K562 (cell line): ENCODE results near the gene LCN15. TPM values are rescaled to one million over a fixed set of nuclear protein-coding genes. Genes with fewer than 3 reads are reported as not detected.
A peak's percentile ranks its signal among the peaks of the same experiment; 100 is the strongest.
"Not testable (repeated sequence)": the region's sequence is repeated elsewhere in the genome, so short reads cannot be mapped to it uniquely, and the experiment has no call there.

Experiments
- ATAC-seq: fragments of 200-7000 bp; cut with Tn5 transposase; 3 replicates; pipeline ENCODE4 v1.9.1; 2020; ENCODE audit warnings: moderate library complexity
- BruUV-seq: library from RNA; stranded (reverse); fragments of 400-500 nt; replicated peaks from 2 replicates; lab custom pipeline; 2021; lab: Mats Ljungman, UMichigan
- CTCF ChIA-PET: fragments of 300-600 bp; formaldehyde crosslinking; extraction: SDS; loops from one replicate; lab custom pipeline; 2021; ENCODE audit warnings: low intra/inter-chr PET ratio; lab: Yijun Ruan, JAX
- POLR2A ChIA-PET: fragments of 300-600, 350-650 bp; sonication (Branson Sonifier 250); formaldehyde crosslinking; extraction: SDS; loops from one replicate; lab custom pipeline; 2021; ENCODE audit warnings: antibody characterized with exemption, inconsistent platforms; lab: Yijun Ruan, JAX
- DNase-seq, 4 experiments: peaks; one replicate each; pipeline versions ENCODE4 v3.0.0 to v3.0.0-alpha.2; 2011 to 2018; ENCODE audit warnings: low spot score in 3 of 4, mixed read lengths in 3 of 4; ENCODE audit errors: extremely low read depth in 1 of 4
- FAIRE-seq: peaks from 2 replicates; lab custom pipeline; 2011; peaks lifted over from hg19 to GRCh38; lab: Jason Lieb, UNC
- H2AFZ ChIP-seq: 2 replicates; pipeline ENCODE4 v1.6.0; 2011; ENCODE audit warnings: low read depth, low read length, control low read depth, inconsistent platforms
- H3K27ac ChIP-seq: fragments of 200-600 bp; 3 replicates; pipeline ENCODE4 v1.8.0; 2011; ENCODE audit warnings: low read depth, mild to moderate bottlenecking, control low read depth, inconsistent platforms, low read length, moderate library complexity, mixed read lengths; ENCODE audit errors: extremely low read depth
- H3K27me3 ChIP-seq, 2 experiments: fragments of 300-600 bp in 1 of 2; 2 replicates in 1 of 2; 3 replicates in 1 of 2; pipeline versions ENCODE4 v1.6.0 to v1.8.0; 2011; ENCODE audit warnings: inconsistent platforms in 2 of 2, low read length in 2 of 2, mild to moderate bottlenecking in 1 of 2, mixed read lengths in 1 of 2, moderate library complexity in 1 of 2; ENCODE audit not compliant: control insufficient read depth in 2 of 2, insufficient read depth in 2 of 2
- H3K36me3 ChIP-seq: fragments of 300-600 bp; 3 replicates; pipeline ENCODE4 v1.8.0; 2011; ENCODE audit warnings: mild to moderate bottlenecking, low read length, inconsistent platforms; ENCODE audit not compliant: control insufficient read depth, insufficient read depth
- H3K4me1 ChIP-seq, 2 experiments: fragments of 200-600 bp in 1 of 2; replicated peaks in 1 of 2; 2 replicates in 1 of 2; 3 replicates in 1 of 2; pipeline versions ENCODE4 v1.5.1 to v1.8.0; 2011; ENCODE audit warnings: inconsistent platforms in 2 of 2, low read length in 2 of 2, mild to moderate bottlenecking in 1 of 2, mixed read lengths in 1 of 2, moderate library complexity in 1 of 2; ENCODE audit not compliant: control insufficient read depth in 2 of 2, insufficient read depth in 2 of 2
- H3K4me2 ChIP-seq: 2 replicates; pipeline ENCODE4 v1.6.1; 2011; ENCODE audit warnings: low read length, control low read depth, inconsistent platforms, mixed read lengths; ENCODE audit not compliant: insufficient read depth
- H3K4me3 ChIP-seq: fragments of 200-600 bp; sonication (generic), shearing (Covaris generic); 2 replicates; pipeline ENCODE4 v1.5.1; 2016; ENCODE audit warnings: control low read depth, inconsistent platforms
- H3K79me2 ChIP-seq: fragments of 200-600 bp; 3 replicates; pipeline ENCODE4 v1.8.0; 2011; ENCODE audit warnings: low read length, inconsistent platforms; ENCODE audit not compliant: control insufficient read depth, insufficient read depth
- H3K9ac ChIP-seq, 2 experiments: 2 replicates each; pipeline versions ENCODE4 v1.6.0 to v1.6.1; 2011; ENCODE audit warnings: low read depth in 2 of 2, low read length in 2 of 2, control low read depth in 1 of 2, inconsistent platforms in 1 of 2, mild to moderate bottlenecking in 1 of 2, mixed read lengths in 1 of 2; ENCODE audit not compliant: insufficient read depth in 1 of 2
- H3K9me1 ChIP-seq: one replicate; pipeline ENCODE4 v1.6.0; 2011; ENCODE audit warnings: inconsistent platforms, mild to moderate bottlenecking, low read length, moderate library complexity; ENCODE audit not compliant: control insufficient read depth, insufficient read depth
- H3K9me3 ChIP-seq: replicated peaks from 2 replicates; pipeline ENCODE4 v1.5.1; 2011; ENCODE audit warnings: low read depth, low read length, inconsistent platforms; ENCODE audit not compliant: control insufficient read depth, insufficient read depth
- H4K20me1 ChIP-seq: replicated peaks from 2 replicates; pipeline ENCODE4 v1.6.1; 2011; ENCODE audit warnings: low read length, inconsistent platforms, mixed read lengths; ENCODE audit not compliant: control insufficient read depth, insufficient read depth
- ARID1B ChIP-seq: fragments of 450-650 bp; IDR thresholded peaks from 2 replicates; pipeline ENCODE4 v1.6.1; 2016; ENCODE audit warnings: antibody characterized with exemption, mild to moderate bottlenecking, inconsistent platforms
- CREM ChIP-seq: IDR thresholded peaks from 2 replicates; pipeline ENCODE4 v1.6.1; 2014; ENCODE audit warnings: antibody characterized with exemption, low read depth
- CXXC5 ChIP-seq: fragments of 250-450 bp; sonication (Bioruptor Pico); IDR thresholded peaks from 2 replicates; pipeline ENCODE4 v1.8.0; 2022; ENCODE audit warnings: inconsistent platforms, mild to moderate bottlenecking, moderate library complexity
- DPF2 ChIP-seq: fragments of 450-650 bp; IDR thresholded peaks from 2 replicates; pipeline ENCODE4 v1.6.1; 2016
- FOSL1 ChIP-seq: fragments of 200-800 bp; sonication (Bioruptor generic); conservative IDR thresholded peaks from 2 replicates; pipeline ENCODE4 v1.6.1; 2016; ENCODE audit warnings: missing genetic modification characterization, missing compliant biosample characterization
- HMG20A ChIP-seq: fragments of 450-650 bp; formaldehyde crosslinking; conservative IDR thresholded peaks from 2 replicates; pipeline ENCODE4 v1.4.0; 2020; ENCODE audit warnings: mild to moderate bottlenecking, mixed read lengths
- JUND ChIP-seq, 2 experiments: IDR thresholded peaks; 2 replicates in 1 of 2; 3 replicates in 1 of 2; pipeline ENCODE4 v1.6.1; 2011; ENCODE audit warnings: borderline replicate concordance in 2 of 2, low read depth in 2 of 2, low read length in 2 of 2, improper control_type of control experiment in 1 of 2, missing biosample characterization in 1 of 2, missing genetic modification characterization in 1 of 2, missing genetic modification reagents in 1 of 2
- SMARCA4 ChIP-seq: fragments of 450-650 bp; IDR thresholded peaks from 2 replicates; pipeline ENCODE4 v1.6.1; 2016
- TFE3 ChIP-seq: fragments of 450-650 bp; formaldehyde crosslinking; IDR thresholded peaks from 2 replicates; pipeline ENCODE4 v1.4.0; 2020; ENCODE audit warnings: mild to moderate bottlenecking, mixed read lengths
- USF2 ChIP-seq: sonication (generic); formaldehyde crosslinking; IDR thresholded peaks from 2 replicates; pipeline ENCODE4 v1.5.0; 2020; ENCODE audit warnings: missing genetic modification reagents
- ZFX ChIP-seq: sonication (generic); formaldehyde crosslinking; IDR thresholded peaks from 2 replicates; pipeline ENCODE4 v1.8.0; 2022; ENCODE audit warnings: mild to moderate bottlenecking, missing genetic modification reagents, moderate library complexity
- WGBS: fragments of 100-300 bp; shearing (Covaris generic); methylation state at CpG from one replicate; pipeline ENCODE4 v1.1.6; 2016; ENCODE audit warnings: low coverage, mixed read lengths; ENCODE audit not compliant: insufficient coverage; ENCODE audit errors: missing lambda C conversion rate; 5-methylcytosine and 5-hydroxymethylcytosine counted together
- in situ Hi-C: fragments of 300-500 bp; cut with MboI; formaldehyde crosslinking; loops from 4 replicates; pipeline ENCODE4 v1.15.0; 2018; ENCODE audit warnings: inconsistent platforms, mixed read lengths
- intact Hi-C: fragments of 100-400 bp; cut with micrococcal nuclease; formaldehyde crosslinking; loops from 2 replicates; pipeline ENCODE4 v1.14.2; 2022
- polyA plus RNA-seq, 8 experiments: library from polyadenylated mRNA; depleted of rRNA in 4 of 8; stranded (reverse) in 5 of 8; unstranded in 3 of 8; fragments of >200 nt; fragmentation: Nextera tagmentation in 2 of 8; fragmentation: Illumina TruSeq in 1 of 8; extraction: Ambion mirVana in 2 of 8; extraction: Trizol in 1 of 8; gene quantifications; 2 replicates each; pipeline versions ENCODE4 v1.2.1 to v1.2.3, GENCODE V29; 2011 to 2014; ENCODE audit warnings: inconsistent platforms in 1 of 8, missing spikeins in 1 of 8
- total RNA-seq, 7 experiments: library from RNA; depleted of rRNA in 6 of 7; stranded (reverse); fragments of >200 nt in 6 of 7; fragmentation: Illumina TruSeq in 2 of 7; extraction: Trizol in 2 of 7; gene quantifications; 2 replicates each; pipeline versions ENCODE4 v1.2.1 to v1.2.3, GENCODE V29; 2011 to 2021; ENCODE audit warnings: low replicate concordance in 1 of 7
- TF ChIP-seq, protein P1 (sequence below), 3 experiments: fragments of 200-800 bp in 1 of 3; sonication (Bioruptor generic) in 1 of 3; sonication (generic) in 1 of 3; formaldehyde crosslinking in 1 of 3; IDR thresholded peaks; 2 replicates each; pipeline versions ENCODE4 v1.6.1 to v1.8.0; 2016 to 2022; ENCODE audit warnings: mild to moderate bottlenecking in 2 of 3, missing compliant biosample characterization in 2 of 3, missing genetic modification characterization in 2 of 3, missing genetic modification reagents in 1 of 3
- TF ChIP-seq, protein P2 (sequence below): fragments of 200-800 bp; sonication (Bioruptor generic); IDR thresholded peaks from 2 replicates; pipeline ENCODE4 v1.6.1; 2017; ENCODE audit warnings: missing genetic modification characterization, missing compliant biosample characterization

LCN15 gene
- total and polyA plus RNA-seq, 9 of the 15 experiments (the other 6 are each of a cell fraction or from before 2014, with no cell fraction given), result 0.66 TPM; not detected in 8

- TF ChIP-seq, protein P1, sequence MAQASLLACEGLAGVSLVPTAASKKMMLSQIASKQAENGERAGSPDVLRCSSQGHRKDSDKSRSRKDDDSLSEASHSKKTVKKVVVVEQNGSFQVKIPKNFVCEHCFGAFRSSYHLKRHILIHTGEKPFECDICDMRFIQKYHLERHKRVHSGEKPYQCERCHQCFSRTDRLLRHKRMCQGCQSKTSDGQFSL (CRISPR knock-in tag; IDR thresholded peaks at IDR 0.05), result no peak
- TF ChIP-seq, protein P1 (tag; IDR thresholded peaks at IDR 0.05), result no peak
- no peak for TF ChIP-seq HMG20A
- TF ChIP-seq, protein P2, sequence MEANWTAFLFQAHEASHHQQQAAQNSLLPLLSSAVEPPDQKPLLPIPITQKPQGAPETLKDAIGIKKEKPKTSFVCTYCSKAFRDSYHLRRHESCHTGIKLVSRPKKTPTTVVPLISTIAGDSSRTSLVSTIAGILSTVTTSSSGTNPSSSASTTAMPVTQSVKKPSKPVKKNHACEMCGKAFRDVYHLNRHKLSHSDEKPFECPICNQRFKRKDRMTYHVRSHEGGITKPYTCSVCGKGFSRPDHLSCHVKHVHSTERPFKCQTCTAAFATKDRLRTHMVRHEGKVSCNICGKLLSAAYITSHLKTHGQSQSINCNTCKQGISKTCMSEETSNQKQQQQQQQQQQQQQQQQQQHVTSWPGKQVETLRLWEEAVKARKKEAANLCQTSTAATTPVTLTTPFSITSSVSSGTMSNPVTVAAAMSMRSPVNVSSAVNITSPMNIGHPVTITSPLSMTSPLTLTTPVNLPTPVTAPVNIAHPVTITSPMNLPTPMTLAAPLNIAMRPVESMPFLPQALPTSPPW, result peak; percentile 61
These were observed 5.4 kb upstream of the LCN15 start (continued) for GRCh38 chr9:136769710-136770191.

GRCh38 chr9:136766410-136767120 lies 2.2 kb upstream of the LCN15 start:
- ChIA-PET CTCF (interaction anchor here (1.3 to 1.4 kb wide), 2 partner anchors 18 to 24 kb away, joined by 4 to 8 read pairs; partner anchors contain the start of gene TMEM141), POLR2A (interaction anchor here (0.9 to 1.2 kb wide), 4 partner anchors 8 to 40 kb away, joined by 3 to 5 read pairs (median 3); no protein-coding TSS in a partner anchor)
- 11% methylated on average over 9 of the region's 18 CpGs for WGBS
- Histone ChIP-seq H3K4me1 (peaks cover 16 to 51% of the 10 kb centered on the region in 2 experiments; a peak in 4 of 5 replicates), H3K4me2 (peak overlapping the region; percentile 37)
- H3K9me1 ChIP-seq; H3K4me3 ChIP-seq; H3K27me3 ChIP-seq; H4K20me1 ChIP-seq; H2AFZ ChIP-seq; H3K27ac ChIP-seq; H3K36me3 ChIP-seq; ATAC-seq; H3K9me3 ChIP-seq; H3K9ac ChIP-seq; H3K79me2 ChIP-seq; BruUV-seq; in situ Hi-C loops; TF ChIP-seq JUND (tag; IDR thresholded peaks at IDR 0.05; ENCODE audit: borderline replicate concordance, low read depth, low read length): not testable (repeated sequence)
- intact Hi-C loops, result loop anchor here (1.0 kb wide), 1 partner anchor 18 kb away; no protein-coding TSS in a partner anchor
- FAIRE-seq, result peak; percentile 86
- DNase-seq, result peak in 1 of 4 experiments; percentile 75
- TF ChIP-seq SMARCA4, result peak; percentile 18; the same call in 1 of the 2 replicates
- 0 out of 2 replicates have a peak, but pooled peaks have one; percentile 34 for TF ChIP-seq CREM
- peak; percentile 51 for TF ChIP-seq FOSL1 (tag)
- peak; percentile 72 for TF ChIP-seq TFE3 (CRISPR knock-in tag)
- peak; percentile 36; the same call in 1 of the 2 replicates for TF ChIP-seq ZFX
- TF ChIP-seq DPF2, result peak; percentile 35; the same call in 1 of the 2 replicates
- TF ChIP-seq USF2 (CRISPR knock-in tag), result peak; percentile 81
- peak; percentile 43; the same call in 1 of the 2 replicates for TF ChIP-seq ARID1B
- peak; percentile 70; the same call in 1 of the 2 replicates for TF ChIP-seq JUND (IDR thresholded peaks at IDR 0.05; ENCODE audit: borderline replicate concordance, low read depth, low read length)
- peak; percentile 58 for TF ChIP-seq CXXC5 (CRISPR knock-in tag)
